Upper lobe of left lung (tissue), 4 donors: ENCODE measurements around the gene CUEDC1.

Source experiments
- CTCF ChIP-seq, 6 experiments: fragments of 450-650 bp in 4 of 6; fragments of 200-600 bp in 2 of 6; sonication (generic) in 2 of 6; IDR thresholded peaks; one replicate each; pipeline ENCODE4 v1.5.1; 2016 to 2019; ENCODE audit warnings: antibody characterized with exemption in 6 of 6
- EP300 ChIP-seq, 4 donors: sonication (generic); formaldehyde crosslinking; IDR thresholded peaks; one replicate each; pipeline ENCODE4 v1.5.1; 2017; ENCODE audit warnings: antibody characterized with exemption in 4 of 4, control low read depth in 2 of 4

GRCh38 chr17:57879437-57880085 lies 75.7 kb downstream of the CUEDC1 start:
- TF ChIP-seq EP300 (IDR thresholded peaks at IDR 0.05) (no peak), CTCF (IDR thresholded peaks at IDR 0.05) (no peak)
